NCI-H128 (cell line): Measurements from ENCODE around the gene ATP2A3.
"Not testable (repeated sequence)": the region's sequence is repeated elsewhere in the genome, so short reads cannot be mapped to it uniquely, and the experiment has no call there.

Source experiments
- DNase-seq: peaks from one replicate; lab custom pipeline; 2025; ENCODE audit not compliant: unreplicated experiment; lab: John Stamatoyannopoulos, UW

ATP2A3 gene

DNA sequence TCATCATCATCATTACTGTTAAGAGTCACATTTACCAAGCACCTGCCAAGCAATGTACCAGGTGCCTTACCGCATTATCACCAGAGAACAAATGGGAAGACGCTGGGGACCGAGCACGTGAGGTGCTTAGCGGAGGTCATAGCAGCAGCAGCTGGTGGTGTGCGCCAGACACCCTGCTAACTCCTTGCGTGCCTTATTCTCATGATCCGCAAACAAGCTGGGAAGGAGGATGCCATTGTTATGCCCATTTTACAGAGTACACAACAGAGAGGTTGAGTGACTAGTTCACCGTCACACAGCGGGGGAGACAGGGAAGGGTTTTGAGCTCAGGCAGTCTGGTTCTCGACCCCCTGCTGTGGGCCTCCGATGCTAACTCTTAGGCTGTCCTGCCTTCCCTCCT lies 7.3 kb downstream of the ATP2A3 start:
- no peak for DNase-seq

DNA sequence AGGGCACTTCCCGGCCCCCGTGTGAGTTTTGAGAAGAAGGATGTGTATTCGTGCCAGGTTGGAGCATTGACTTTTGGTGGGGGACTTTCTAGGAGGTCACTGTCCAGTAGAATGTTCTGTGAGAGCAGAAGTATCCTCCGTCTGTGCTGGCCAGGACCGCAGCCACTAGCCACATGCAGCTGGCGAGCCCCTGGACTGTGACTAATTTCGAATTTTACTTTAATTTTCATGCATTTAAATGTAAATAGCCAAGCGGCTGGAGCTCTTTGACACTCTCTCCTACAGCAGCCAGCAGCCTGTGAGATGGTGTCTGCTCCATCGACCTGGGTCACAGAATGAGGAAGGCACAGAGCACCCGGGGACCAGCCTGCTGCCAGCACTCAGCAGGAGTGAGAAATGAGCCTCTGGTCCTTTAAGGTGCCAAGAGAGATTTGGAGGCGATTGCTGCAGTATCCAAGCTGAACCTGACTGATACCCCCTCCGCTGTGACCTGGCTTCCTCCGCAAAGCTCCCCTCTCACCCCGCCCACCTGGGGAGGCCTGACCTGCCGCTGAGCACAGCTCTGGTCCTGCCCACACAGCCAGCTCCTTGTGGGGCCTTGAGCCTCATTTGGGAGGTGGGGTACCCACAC lies 7.8 kb downstream of the ATP2A3 start:
- DNase-seq: no peak

GRCh38 chr17:3955673-3955988 lies 8.6 kb downstream of the ATP2A3 start:
- no peak for DNase-seq

- no peak for DNase-seq
Measured at GRCh38 chr17:3954976-3955672, 9.1 kb downstream of the ATP2A3 start.

GRCh38 chr17:3954086-3954485 lies 10.2 kb downstream of the ATP2A3 start:
- DNase-seq: no peak

- DNase-seq: no peak
Measured at GRCh38 chr17:3953542-3953941, 10.7 kb downstream of the ATP2A3 start.

DNA sequence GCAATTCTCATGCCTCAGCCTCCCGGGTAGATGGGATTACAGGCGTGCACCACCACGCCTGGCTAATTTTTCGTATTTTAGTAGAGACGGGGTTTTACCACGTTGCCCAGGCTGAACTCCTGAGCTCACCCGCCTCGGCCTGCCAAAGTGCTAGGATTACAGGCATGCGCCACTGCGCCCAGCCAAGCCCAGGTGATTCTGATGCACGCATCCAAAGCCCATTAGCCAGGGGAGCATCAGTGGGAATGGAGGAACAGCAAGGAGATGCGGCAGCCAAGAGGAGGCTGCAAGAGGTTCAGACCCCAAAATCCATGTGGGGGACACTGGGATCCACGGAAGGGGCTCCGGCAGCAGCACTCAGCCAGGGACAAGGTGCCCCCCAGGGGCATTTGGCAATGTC lies 12.1 kb downstream of the ATP2A3 start:
- DNase-seq: no peak

DNA sequence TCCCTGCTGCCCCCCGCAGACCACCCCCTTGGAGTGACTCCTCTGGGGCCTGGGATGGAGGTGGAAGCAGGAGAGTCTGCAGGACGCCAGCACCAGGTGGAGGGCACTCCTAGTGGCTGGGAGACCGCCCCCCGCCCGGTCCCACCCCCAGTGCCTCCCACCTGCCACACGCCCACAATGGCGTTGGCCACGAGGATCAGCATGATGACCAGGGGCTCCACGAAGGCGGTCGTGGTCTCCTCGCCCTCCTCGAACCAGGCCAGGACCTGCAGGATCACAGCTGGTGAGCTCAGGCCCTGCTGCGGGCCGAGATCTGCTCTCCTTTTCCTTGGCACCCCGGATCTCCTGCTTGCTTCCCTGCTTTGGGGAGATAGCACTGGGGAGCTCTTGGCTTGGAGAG lies 12.8 kb downstream of the ATP2A3 start:
- DNase-seq: no peak

DNA sequence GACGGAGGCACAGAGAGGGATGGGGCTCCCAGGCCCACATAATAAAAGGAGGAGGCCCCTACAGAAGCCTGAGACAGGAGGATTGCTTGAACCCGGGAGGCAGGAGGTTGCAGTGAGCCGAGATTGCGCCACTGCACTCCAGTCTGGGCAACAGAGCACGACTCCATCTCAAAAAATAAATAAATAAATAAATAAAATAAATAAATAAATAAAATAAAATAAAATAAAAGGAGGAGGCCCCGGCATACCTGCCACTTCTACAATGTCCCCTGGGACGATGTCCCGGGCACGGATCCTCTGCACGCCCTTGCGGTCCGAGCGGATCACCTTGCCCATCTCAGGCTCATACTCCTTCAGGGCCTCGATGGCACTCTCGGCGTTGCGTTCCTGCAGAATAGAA lies 13.2 kb downstream of the ATP2A3 start:
- DNase-seq: no peak

GRCh38 chr17:3950584-3950983 lies 13.7 kb downstream of the ATP2A3 start:
- DNase-seq: no peak

DNA sequence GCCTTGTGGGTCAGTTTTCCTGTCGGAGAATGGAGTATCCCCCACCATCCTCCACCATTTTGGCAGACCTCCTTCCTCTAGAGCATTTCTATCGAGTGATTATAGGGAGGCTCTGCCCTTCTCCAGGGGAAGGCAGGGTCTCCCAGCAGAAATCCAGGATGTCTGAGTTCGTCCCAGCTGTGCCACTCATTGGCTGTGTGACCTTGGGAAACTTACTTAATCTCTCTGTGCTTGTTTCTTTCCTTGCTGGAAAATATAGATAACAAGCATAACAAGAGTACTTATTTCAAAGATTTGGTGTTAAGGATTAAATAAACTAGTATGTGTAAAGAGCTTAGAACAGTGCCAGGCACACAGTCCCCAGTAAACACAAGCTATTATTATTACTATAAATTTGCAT lies 14.8 kb downstream of the ATP2A3 start:
- DNase-seq: no peak

GRCh38 chr17:3948551-3948950 lies 15.7 kb downstream of the ATP2A3 start:
- not testable (repeated sequence) for DNase-seq

DNA sequence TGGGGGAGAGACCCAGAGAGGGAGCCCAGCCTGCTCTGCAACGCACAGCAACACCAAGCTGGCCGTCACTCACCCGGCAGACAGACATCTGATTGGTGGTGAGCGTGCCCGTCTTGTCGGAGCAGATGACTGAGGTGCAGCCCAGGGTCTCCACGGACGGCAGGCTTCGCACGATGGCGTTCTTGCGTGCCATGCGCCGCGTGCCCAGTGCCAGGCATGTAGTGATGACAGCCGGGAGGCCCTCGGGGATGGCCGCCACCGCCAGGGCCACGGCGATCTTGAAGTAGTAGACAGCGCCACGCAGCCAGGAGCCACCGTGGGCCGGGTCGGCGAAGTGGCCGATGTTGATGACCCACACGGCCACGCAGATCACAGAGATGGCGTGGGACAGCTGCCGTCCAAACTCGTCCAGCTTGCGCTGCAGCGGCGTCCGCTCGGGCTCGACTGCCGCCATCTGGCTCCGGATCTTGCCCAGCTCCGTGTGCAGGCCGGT lies 16.9 kb downstream of the ATP2A3 start:
- DNase-seq: no peak

- DNase-seq: no peak
Measured at GRCh38 chr17:3946711-3947235, 17.5 kb downstream of the ATP2A3 start.

DNA sequence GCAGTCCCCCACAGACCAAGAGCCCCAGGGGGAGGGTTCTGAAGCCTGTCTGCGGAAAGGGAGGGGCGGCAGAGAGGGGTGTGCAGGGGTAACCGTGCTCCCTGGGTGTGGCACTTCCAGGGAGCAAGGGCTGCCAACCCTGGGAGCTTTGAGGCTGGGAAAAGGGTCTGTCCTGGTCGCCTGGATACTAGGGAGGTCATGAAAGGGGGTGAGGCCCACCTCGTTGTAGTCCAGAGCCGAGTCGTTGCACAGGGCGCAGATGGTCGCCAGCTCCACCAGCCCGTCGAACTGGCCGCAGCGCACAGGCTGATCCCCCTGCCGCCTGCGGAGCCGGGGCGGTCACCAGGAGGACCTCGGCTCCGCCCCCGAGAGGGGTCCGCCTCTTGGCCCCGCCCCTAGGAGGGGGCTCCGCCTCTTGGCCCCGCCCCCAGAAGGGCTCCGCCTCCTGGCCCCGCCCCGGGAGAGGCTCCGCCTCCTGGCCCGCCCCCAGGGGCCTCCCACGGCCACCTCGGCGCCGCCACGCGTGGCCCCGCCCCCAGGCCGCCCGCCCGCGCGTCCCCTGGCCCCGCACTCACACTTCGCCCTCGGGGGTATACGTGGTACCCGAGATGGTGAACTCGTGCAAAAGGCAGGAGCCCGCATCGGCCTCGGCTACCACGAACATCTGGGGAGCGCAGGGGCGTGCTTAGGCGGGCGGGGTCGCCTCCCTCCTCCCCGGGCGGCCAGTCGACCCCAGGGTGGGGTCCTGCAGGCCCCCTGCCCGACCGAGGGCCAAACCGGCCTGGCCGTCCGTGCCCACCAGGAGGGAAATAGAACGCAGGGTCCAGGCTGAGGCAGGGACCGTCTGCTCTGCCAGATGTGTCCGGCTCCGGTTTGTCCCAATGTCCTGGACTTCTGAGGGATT lies 19.5 kb downstream of the ATP2A3 start:
- DNase-seq: no peak

DNA sequence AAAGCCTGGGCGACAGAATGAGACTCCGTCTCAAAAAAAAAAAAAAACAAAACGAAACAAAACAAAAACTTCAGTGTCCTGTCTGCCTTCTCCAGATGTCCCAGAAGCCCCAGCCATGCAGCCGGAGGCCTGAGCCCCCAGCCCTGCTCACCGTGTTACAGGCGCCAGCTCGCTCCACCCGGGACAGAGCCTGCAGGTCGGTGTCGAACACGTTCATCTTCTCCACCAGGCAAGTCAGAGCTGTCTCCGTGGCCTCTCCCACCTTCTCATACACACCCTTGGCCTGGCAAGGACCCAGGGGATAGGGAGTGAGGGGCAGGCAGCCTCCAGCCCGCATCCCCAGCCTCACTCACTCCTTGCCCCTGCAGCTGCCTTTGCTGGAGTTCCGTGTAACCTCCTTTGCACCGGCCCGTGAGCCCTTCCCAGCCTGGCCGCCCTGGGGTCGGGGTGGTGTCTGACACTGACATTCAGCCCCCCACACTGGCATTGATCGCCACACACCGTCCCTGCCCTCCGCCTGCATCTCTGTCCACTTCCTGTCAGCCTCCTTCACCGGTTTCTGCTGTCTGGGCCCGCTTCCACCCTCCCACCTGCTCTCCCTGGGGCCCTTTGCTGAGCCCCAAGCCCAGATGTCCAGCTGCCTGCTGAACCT lies 20.9 kb downstream of the ATP2A3 start:
- DNase-seq: no peak

DNA sequence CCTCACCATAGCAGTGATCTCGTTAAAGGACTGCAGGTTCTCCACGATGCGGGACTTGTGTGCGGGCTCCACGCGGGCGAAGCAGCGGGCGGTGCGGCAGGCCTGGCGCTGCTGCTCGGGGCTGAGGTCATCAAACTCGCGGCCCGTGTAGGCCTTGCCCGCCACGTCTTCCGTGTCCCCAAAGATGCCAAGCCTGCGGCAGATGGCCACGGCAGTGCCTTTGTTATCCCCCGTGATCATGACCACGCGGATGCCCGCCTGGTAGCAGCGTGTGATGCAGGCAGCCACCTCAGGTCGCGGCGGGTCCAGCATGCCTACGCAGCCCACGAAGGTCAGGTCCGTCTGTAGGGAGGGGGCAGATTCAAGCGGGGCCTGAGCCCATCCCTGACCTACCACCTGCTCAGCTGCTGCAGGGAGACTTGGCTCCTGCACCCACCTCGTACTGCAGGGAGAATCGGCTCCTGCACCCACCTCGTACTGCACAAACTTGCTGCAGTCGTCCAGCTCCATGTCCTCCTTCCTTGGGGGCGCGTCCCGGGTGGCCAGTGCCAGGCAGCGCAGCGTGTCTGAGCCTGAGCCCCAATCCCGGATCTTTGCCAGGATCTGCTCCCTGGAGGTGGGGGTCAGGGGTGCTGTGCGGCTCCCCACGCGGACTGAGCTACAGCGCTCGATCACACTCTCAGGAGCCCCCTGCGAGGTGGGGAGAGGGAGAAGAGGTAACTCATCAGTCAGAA lies 23.1 kb downstream of the ATP2A3 start:
- no peak for DNase-seq

- DNase-seq: no peak
Measured at GRCh38 chr17:3937359-3937758, 26.9 kb downstream of the ATP2A3 start.

DNA sequence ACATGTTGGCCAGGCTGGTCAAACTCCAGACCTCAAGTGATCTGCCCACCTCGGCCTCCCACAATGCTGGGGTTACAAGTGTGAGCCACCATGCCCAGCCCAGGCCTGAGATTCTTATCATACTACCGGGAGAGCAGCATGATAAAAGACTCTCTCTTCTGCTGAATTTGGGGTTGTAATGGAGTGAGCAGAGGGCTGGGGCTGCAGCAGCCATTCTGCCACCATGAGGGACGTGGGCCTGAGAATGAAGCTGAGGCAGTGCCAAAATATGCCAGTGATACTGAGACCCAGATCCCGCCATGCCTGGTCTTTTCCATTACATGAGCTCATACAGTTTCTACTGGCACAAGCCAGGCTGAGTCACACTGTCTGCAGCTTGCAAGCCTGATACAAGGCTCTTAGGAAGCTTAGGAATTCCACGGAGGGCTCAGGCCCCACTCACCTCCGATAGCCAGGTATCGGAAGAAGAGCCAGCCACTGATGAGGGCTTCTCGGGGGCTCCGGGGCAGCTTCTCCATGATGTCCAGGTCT lies 28.3 kb downstream of the ATP2A3 start:
- DNase-seq: no peak

- DNase-seq: no peak
Measured at GRCh38 chr17:3935140-3935542, 29.1 kb downstream of the ATP2A3 start.
